HEK293 (cell line): ENCODE data around the gene BRSK1.

Experiments used
- CTCF ChIA-PET: fragments of 350-600 bp; formaldehyde crosslinking; extraction: SDS; loops from one replicate; lab custom pipeline; 2021; ENCODE audit warnings: antibody characterized with exemption; lab: Yijun Ruan, JAX
- POLR2A ChIA-PET: fragments of 300-600 bp; formaldehyde crosslinking; extraction: SDS; loops from one replicate; lab custom pipeline; 2020; ENCODE audit warnings: antibody characterized with exemption, inconsistent platforms; lab: Yijun Ruan, JAX
- H3K27ac ChIP-seq: fragments of 200-500 bp; sonication (Bioruptor generic); 2 replicates; pipeline ENCODE4 v1.5.1; 2014; ENCODE audit warnings: low read depth, low read length, control low read depth, inconsistent platforms; ENCODE audit errors: extremely low read depth
- H3K36me3 ChIP-seq, 2 experiments: fragments of 200-500 bp in 1 of 2; sonication (Bioruptor generic) in 1 of 2; 1 replicate in 1 of 2; 2 replicates in 1 of 2; pipeline ENCODE4 v1.5.1; 2014 to 2017; ENCODE audit warnings: inconsistent platforms in 2 of 2, low read length in 2 of 2; ENCODE audit not compliant: control insufficient read depth in 2 of 2, insufficient read depth in 1 of 2
- H3K4me1 ChIP-seq: fragments of 200-500 bp; sonication (Bioruptor generic); 2 replicates; pipeline ENCODE4 v1.5.1; 2014; ENCODE audit warnings: mild to moderate bottlenecking, low read length, inconsistent platforms; ENCODE audit not compliant: control insufficient read depth, insufficient read depth
- H3K4me3 ChIP-seq: 2 replicates; pipeline ENCODE4 v1.5.1; 2011; ENCODE audit warnings: low read depth, mild to moderate bottlenecking, control low read depth, low read length, moderate library complexity
- H3K9me3 ChIP-seq: fragments of 200-500 bp; sonication (Bioruptor generic); 2 replicates; pipeline ENCODE4 v1.5.1; 2014; ENCODE audit warnings: low read depth, low read length, inconsistent platforms; ENCODE audit not compliant: control insufficient read depth, insufficient read depth
- ATF2 ChIP-seq: fragments of 450-650 bp; formaldehyde crosslinking; IDR thresholded peaks from 2 replicates; pipeline ENCODE4 v1.5.1; 2016; ENCODE audit warnings: missing biosample characterization, missing genetic modification characterization, low read depth
- GFI1B ChIP-seq: fragments of 450-650 bp; formaldehyde crosslinking; IDR thresholded peaks from 2 replicates; pipeline ENCODE4 v1.5.1; 2016; ENCODE audit warnings: missing biosample characterization, missing genetic modification characterization
- GLIS2 ChIP-seq: fragments of 450-650 bp; formaldehyde crosslinking; IDR thresholded peaks from 2 replicates; pipeline ENCODE4 v1.5.1; 2016; ENCODE audit warnings: missing biosample characterization, missing genetic modification characterization
- PRDM1 ChIP-seq: fragments of 450-650 bp; formaldehyde crosslinking; IDR thresholded peaks from 2 replicates; pipeline ENCODE4; 2016; ENCODE audit warnings: missing biosample characterization, missing genetic modification characterization
- SCRT1 ChIP-seq: fragments of 450-650 bp; formaldehyde crosslinking; IDR thresholded peaks from 2 replicates; pipeline ENCODE4 v1.5.1; 2016; ENCODE audit warnings: missing biosample characterization, missing genetic modification characterization, borderline replicate concordance
- ZEB2 ChIP-seq: fragments of 450-650 bp; formaldehyde crosslinking; IDR thresholded peaks from 2 replicates; pipeline ENCODE4 v1.5.1; 2016; ENCODE audit warnings: missing biosample characterization, missing genetic modification characterization
- ZFP3 ChIP-seq: fragments of 450-650 bp; formaldehyde crosslinking; IDR thresholded peaks from 2 replicates; pipeline ENCODE4 v1.5.1; 2016; ENCODE audit warnings: low read depth, missing biosample characterization, missing genetic modification characterization
- ZNF112 ChIP-seq: fragments of 450-650 bp; formaldehyde crosslinking; IDR thresholded peaks from 2 replicates; pipeline ENCODE4 v1.5.0; 2017; ENCODE audit warnings: missing biosample characterization, missing genetic modification characterization
- ZNF416 ChIP-seq: fragments of 450-650 bp; formaldehyde crosslinking; IDR thresholded peaks from 2 replicates; pipeline ENCODE4 v1.5.1; 2016; ENCODE audit warnings: missing biosample characterization, missing genetic modification characterization
- ZNF645 ChIP-seq: fragments of 450-650 bp; formaldehyde crosslinking; IDR thresholded peaks from 2 replicates; pipeline ENCODE4; 2016; ENCODE audit warnings: missing biosample characterization, missing genetic modification characterization
- ZNF747 ChIP-seq: fragments of 450-650 bp; formaldehyde crosslinking; IDR thresholded peaks from 2 replicates; pipeline ENCODE4 v1.5.1; 2016; ENCODE audit warnings: missing biosample characterization, missing genetic modification characterization
- TF ChIP-seq, protein P1 (sequence below): fragments of 450-650 bp; formaldehyde crosslinking; IDR thresholded peaks from 2 replicates; pipeline ENCODE4 v1.5.1; 2016; ENCODE audit warnings: missing biosample characterization, missing genetic modification characterization
- TF ChIP-seq, protein P2 (sequence below): fragments of 450-650 bp; formaldehyde crosslinking; IDR thresholded peaks from 2 replicates; pipeline ENCODE4 v1.5.1; 2016; ENCODE audit warnings: missing biosample characterization, missing genetic modification characterization

Gene BRSK1

DNA sequence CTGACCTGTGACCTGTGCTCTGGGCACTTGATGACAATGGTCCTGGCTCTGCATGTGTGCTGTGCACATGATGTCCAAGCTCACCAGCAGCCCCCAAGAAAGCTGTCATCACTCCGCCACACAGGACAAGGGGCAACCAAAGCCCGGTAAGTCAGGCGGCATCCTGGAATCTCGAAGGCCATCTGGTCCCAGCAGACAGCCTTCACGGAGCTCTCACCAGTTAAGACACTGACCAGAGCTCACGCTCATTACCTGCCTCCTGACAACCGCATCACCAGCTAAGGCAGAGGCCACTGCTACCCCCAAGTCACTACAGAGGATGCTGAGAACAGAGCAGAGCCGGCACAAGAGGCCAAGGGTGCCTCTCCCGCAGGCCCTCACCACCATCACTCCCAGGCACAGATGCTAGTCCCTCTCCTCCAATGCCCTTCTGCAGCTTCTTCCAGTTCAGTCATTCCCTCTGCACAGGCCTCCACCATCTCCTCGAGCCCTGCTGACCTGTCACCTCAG, 35.6 kb upstream of the BRSK1 start:
- H3K4me1 ChIP-seq = no peaks in the 10 kb centered on the region
- H3K36me3 ChIP-seq = peaks cover 29 to 70% of the 10 kb centered on the region in 2 experiments; a peak in 2 of 3 replicates
- H3K4me3 ChIP-seq = no peak overlapping the region
- H3K27ac ChIP-seq = no peak overlapping the region
- ChIA-PET CTCF (interaction anchor here (0.7 kb wide), 1 partner anchor 34 kb away, joined by 3 read pairs; no protein-coding TSS in a partner anchor), POLR2A (interaction anchor here (1.5 kb wide), 1 partner anchor 11 kb away, joined by 7 read pairs; the partner anchor contains the start of gene PPP6R1)
- H3K9me3 ChIP-seq = no peaks in the 10 kb centered on the region
- TF ChIP-seq ZEB2 (tag by site-specific recombination) (no peak), ZNF416 (no peak), PRDM1 (tag by site-specific recombination) (no peak), ZNF747 (tag by site-specific recombination) (no peak), GLIS2 (tag by site-specific recombination) (no peak), SCRT1 (no peak), ZNF112 (tag by site-specific recombination) (no peak), ZNF645 (tag by site-specific recombination) (no peak), ZFP3 (tag by site-specific recombination) (no peak), GFI1B (tag by site-specific recombination) (no peak)

DNA sequence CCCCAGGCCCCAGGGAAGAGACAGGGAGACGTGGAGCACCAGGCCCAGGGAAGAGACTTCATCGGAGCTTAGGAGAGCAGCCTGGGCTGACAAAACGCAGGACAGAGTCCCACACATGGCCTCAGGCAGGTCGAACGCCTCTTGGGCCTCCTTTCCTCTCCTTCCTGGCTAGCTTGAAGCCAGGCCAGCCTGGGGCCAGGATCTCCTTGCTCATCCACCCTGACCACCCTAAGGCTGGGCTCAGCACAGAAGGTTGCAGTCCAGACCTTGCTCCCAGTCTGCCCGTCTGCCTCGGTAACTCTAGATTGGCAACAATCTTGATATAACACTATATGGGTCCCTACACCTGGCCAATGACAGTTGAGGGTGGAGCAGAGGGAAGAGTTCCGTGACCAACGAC, 35.1 kb upstream of the BRSK1 start:
- H3K27ac ChIP-seq = no peak overlapping the region
- H3K4me1 ChIP-seq = no peaks in the 10 kb centered on the region
- no peak overlapping the region for H3K4me3 ChIP-seq
- H3K36me3 ChIP-seq = peaks cover 24 to 67% of the 10 kb centered on the region in 2 experiments; a peak in 2 of 3 replicates
- POLR2A ChIA-PET = interaction anchor here (1.5 kb wide), 1 partner anchor 10 kb away, joined by 7 read pairs; the partner anchor contains the start of gene PPP6R1
- TF ChIP-seq, protein P1, sequence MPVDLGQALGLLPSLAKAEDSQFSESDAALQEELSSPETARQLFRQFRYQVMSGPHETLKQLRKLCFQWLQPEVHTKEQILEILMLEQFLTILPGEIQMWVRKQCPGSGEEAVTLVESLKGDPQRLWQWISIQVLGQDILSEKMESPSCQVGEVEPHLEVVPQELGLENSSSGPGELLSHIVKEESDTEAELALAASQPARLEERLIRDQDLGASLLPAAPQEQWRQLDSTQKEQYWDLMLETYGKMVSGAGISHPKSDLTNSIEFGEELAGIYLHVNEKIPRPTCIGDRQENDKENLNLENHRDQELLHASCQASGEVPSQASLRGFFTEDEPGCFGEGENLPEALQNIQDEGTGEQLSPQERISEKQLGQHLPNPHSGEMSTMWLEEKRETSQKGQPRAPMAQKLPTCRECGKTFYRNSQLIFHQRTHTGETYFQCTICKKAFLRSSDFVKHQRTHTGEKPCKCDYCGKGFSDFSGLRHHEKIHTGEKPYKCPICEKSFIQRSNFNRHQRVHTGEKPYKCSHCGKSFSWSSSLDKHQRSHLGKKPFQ (tag by site-specific recombination) = no peak
- H3K9me3 ChIP-seq = no peaks in the 10 kb centered on the region
- CTCF ChIA-PET = interaction anchor here (0.7 kb wide), 2 partner anchors 35 to 84 kb away, joined by 3 read pairs; no protein-coding TSS in a partner anchor

DNA sequence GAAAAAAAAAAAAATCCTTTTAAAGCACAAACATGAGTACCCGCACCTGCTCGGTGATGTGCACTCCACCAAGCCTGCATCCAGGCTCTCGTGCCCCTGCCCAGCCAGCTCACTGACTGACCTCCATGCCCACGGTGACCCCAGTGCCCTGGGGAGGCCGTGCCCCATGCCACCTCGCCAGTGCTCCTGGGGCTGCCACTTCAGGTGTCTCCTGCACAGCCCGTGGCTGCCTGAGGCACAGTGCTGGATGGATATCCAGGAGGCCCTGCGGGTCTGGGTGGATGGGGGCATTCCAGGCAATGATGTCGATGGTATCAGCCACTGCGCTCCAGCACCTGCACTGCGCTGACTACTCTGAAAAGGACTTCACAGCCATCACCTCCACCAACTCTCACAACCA, 34.0 kb upstream of the BRSK1 start:
- Histone ChIP-seq H3K9me3 (no peaks in the 10 kb centered on the region), H3K36me3 (peaks cover 15 to 64% of the 10 kb centered on the region in 2 experiments; a peak in 2 of 3 replicates), H3K4me1 (0 out of 2 replicates have a peak, but pooled peaks cover under 1% of the 10 kb centered on the region), H3K4me3 (no peak overlapping the region), H3K27ac (no peak overlapping the region)
- ChIA-PET CTCF (no interaction called here), POLR2A (interaction anchor here (2.2 kb wide), 1 partner anchor 10 kb away, joined by 7 read pairs; the partner anchor contains the start of gene PPP6R1)
- TF ChIP-seq, protein P2, sequence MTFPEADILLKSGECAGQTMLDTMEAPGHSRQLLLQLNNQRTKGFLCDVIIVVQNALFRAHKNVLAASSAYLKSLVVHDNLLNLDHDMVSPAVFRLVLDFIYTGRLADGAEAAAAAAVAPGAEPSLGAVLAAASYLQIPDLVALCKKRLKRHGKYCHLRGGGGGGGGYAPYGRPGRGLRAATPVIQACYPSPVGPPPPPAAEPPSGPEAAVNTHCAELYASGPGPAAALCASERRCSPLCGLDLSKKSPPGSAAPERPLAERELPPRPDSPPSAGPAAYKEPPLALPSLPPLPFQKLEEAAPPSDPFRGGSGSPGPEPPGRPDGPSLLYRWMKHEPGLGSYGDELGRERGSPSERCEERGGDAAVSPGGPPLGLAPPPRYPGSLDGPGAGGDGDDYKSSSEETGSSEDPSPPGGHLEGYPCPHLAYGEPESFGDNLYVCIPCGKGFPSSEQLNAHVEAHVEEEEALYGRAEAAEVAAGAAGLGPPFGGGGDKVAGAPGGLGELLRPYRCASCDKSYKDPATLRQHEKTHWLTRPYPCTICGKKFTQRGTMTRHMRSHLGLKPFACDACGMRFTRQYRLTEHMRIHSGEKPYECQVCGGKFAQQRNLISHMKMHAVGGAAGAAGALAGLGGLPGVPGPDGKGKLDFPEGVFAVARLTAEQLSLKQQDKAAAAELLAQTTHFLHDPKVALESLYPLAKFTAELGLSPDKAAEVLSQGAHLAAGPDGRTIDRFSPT (tag by site-specific recombination) = peak; percentile 52; the same call in 1 of the 2 replicates
- no peak for TF ChIP-seq ATF2 (tag by site-specific recombination)
